Measurements from ENCODE around the gene SNX8. TPM values are rescaled to one million over a fixed set of nuclear protein-coding genes. Genes with fewer than 3 reads are reported as not detected.

Gene SNX8
- total RNA-seq, 2 experiments from 2014 or later: 31.7 to 36.8 TPM

DNA sequence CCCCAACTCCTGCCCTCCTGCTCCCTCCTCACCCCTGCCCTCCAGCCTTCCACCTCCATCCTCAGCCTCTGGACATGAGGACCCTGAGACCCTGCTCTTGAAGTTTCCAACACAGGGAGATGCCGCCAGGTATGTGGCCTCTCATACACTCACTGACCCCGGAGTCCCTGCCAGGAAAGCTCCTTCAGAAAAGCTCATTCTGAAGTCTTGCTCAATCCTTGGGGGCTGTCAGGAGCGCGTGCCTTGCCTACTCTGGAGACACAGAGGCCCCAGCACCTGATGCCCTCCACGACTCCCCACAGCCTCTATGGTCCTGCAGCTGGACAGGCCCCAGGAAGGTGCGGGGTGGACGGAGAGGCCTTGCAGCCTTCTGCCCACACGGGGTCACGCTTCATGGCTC is 61.2 kb downstream of the SNX8 start:
- intact Hi-C loops (cut with micrococcal nuclease): no loop called here
- no peaks in the 10 kb centered on the region for H3K27me3 Mint-ChIP-seq
- H3K27ac Mint-ChIP-seq: no peak overlapping the region
- H3K4me1 Mint-ChIP-seq (ENCODE audit: low read depth): peaks cover 25% of the 10 kb centered on the region
- TF ChIP-seq, protein P1, sequence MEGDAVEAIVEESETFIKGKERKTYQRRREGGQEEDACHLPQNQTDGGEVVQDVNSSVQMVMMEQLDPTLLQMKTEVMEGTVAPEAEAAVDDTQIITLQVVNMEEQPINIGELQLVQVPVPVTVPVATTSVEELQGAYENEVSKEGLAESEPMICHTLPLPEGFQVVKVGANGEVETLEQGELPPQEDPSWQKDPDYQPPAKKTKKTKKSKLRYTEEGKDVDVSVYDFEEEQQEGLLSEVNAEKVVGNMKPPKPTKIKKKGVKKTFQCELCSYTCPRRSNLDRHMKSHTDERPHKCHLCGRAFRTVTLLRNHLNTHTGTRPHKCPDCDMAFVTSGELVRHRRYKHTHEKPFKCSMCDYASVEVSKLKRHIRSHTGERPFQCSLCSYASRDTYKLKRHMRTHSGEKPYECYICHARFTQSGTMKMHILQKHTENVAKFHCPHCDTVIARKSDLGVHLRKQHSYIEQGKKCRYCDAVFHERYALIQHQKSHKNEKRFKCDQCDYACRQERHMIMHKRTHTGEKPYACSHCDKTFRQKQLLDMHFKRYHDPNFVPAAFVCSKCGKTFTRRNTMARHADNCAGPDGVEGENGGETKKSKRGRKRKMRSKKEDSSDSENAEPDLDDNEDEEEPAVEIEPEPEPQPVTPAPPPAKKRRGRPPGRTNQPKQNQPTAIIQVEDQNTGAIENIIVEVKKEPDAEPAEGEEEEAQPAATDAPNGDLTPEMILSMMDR (IDR thresholded peaks at IDR 0.05): no peak
- DNase-seq (no peak), ATAC-seq (no peak)
- POLR2A ChIA-PET: interaction anchor here (1.8 kb wide), 1 partner anchor 8 kb away, joined by 4 read pairs; no protein-coding TSS in a partner anchor
- H3K36me3 Mint-ChIP-seq (ENCODE audit: low read depth): peaks cover 16% of the 10 kb centered on the region
- no peak overlapping the region for H3K4me3 Mint-ChIP-seq
- no peaks in the 10 kb centered on the region for H3K9me3 Mint-ChIP-seq
- CTCF ChIA-PET: no interaction called here

DNA sequence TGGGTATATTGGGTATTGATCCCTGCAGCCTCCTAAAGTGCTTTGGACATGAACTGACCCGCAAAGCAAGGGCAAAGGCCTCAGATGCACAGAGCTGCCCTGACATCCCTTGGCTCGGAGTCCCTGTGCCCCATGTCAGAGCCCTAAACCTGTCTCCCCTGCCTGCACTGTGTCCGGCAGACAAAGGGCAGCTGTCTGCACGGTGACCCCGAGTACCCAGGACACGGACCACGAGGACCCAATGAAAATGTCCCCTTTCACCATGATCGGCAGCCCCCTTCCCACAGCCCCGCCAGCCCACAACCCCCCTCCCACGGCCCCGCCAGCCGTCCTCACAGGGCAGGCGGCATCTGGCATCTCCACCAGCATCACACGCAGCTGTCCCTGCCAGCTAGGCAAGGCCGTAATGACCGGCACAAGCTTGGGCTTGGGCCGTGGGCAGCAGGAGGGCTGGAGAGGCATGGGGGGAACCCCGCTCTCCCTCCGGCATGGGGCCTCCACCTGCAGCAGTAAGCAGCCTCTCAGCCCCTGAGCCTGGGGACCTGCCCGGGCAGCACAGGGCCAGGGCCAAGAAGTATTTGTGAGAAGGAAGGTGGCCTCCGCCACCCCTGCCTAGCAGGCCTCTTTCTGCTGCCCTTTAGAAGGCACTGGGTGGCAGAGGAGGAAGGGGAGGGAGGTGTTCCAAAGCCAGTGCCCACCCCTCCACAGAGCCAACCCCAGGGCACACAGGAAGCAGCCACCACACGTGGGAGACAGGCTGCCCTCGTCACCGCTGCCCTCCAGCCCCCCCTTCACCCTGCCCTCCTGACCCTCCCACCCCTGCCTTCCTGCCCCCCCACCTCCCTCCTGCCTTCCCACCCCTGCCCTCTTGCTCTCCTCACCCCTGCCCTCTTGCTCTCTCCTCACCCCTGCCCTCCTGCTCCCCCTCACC is 62.1 kb downstream of the SNX8 start:
- H3K9me3 Mint-ChIP-seq: no peaks in the 10 kb centered on the region
- ATAC-seq (peak; percentile 73), DNase-seq (peak; percentile 55)
- H3K27me3 Mint-ChIP-seq: no peaks in the 10 kb centered on the region
- H3K27ac Mint-ChIP-seq: peak overlapping the region; percentile 34
- ChIA-PET POLR2A (interaction anchor here (0.7 to 1.3 kb wide), 2 partner anchors 10 to 102 kb away, joined by 4 read pairs; partner anchors contain the start of genes EIF3B, MRM2 and NUDT1), CTCF (no interaction called here)
- H3K36me3 Mint-ChIP-seq (ENCODE audit: low read depth): peaks cover 16% of the 10 kb centered on the region
- H3K4me3 Mint-ChIP-seq: no peak overlapping the region
- intact Hi-C loops (cut with micrococcal nuclease): no loop called here
- H3K4me1 Mint-ChIP-seq (ENCODE audit: low read depth): peaks cover 25% of the 10 kb centered on the region
- TF ChIP-seq, protein P1 (IDR thresholded peaks at IDR 0.05): no peak

DNA sequence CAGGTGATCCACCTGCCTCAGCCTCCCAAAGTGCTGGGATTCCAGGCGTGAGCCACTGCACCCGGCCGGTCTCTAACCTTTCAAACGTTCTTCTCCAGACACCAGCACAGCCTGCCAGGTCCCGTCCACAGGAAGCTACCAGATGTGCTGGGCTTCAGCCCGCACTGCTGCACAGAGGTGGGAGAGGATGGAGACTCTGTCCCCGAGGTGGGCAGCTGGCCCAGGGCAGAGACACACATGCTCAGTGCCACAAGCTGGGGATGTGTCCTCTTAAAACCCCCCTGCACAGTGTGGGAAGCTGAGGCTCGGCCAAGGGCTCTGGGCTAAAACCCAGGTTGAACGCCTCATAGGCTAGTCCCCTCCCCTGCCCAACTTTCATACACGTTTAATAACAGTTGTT is 62.9 kb downstream of the SNX8 start:
- CTCF ChIA-PET: no interaction called here
- intact Hi-C loops (cut with micrococcal nuclease): no loop called here
- DNase-seq: no peak
- TF ChIP-seq, protein P1 (IDR thresholded peaks at IDR 0.05): no peak
- POLR2A ChIA-PET: interaction anchor here (0.7 to 1.3 kb wide), 2 partner anchors 9 to 103 kb away, joined by 4 read pairs; partner anchors contain the start of genes EIF3B, MRM2 and NUDT1
- no peaks in the 10 kb centered on the region for H3K9me3 Mint-ChIP-seq
- peaks cover 25% of the 10 kb centered on the region for H3K4me1 Mint-ChIP-seq (ENCODE audit: low read depth)
- H3K27ac Mint-ChIP-seq: no peak overlapping the region
- H3K4me3 Mint-ChIP-seq: no peak overlapping the region
- no peaks in the 10 kb centered on the region for H3K27me3 Mint-ChIP-seq
- H3K36me3 Mint-ChIP-seq (ENCODE audit: low read depth): peaks cover 16% of the 10 kb centered on the region
- no peak for ATAC-seq

DNA sequence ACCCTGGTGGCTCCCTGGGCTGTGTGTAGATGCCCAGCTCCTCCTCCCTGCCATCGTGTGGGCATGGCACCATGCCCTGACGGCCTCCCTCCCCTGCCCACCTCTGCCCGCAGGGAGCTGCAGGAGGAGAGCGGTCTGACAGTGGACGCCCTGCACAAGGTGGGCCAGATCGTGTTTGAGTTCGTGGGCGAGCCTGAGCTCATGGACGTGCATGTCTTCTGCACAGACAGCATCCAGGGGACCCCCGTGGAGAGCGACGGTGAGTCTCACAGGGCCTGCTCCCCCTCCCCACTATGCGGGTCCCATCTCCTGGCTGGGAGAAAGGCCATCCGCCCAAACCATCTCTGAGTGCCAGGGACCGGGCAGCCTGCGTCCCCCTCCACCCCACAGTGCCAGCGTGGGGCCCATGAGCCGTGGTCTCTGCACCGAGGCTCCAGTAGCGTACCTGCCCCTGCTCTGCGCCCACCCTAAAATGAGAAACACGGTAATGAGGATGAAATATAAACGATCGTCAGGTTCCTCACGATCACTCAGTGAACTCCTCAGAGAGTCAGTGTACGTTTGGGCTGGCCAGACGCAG is 64.4 kb downstream of the SNX8 start:
- ATAC-seq (no peak), DNase-seq (no peak)
- intact Hi-C loops (cut with micrococcal nuclease): no loop called here
- Mint-ChIP-seq H3K36me3 (ENCODE audit: low read depth) (peaks cover 18% of the 10 kb centered on the region), H3K27ac (no peak overlapping the region), H3K27me3 (no peaks in the 10 kb centered on the region), H3K9me3 (no peaks in the 10 kb centered on the region), H3K4me1 (ENCODE audit: low read depth) (peaks cover 24% of the 10 kb centered on the region), H3K4me3 (no peak overlapping the region)
- ChIA-PET POLR2A (interaction anchor here (0.6 kb wide), 1 partner anchor 42 kb away, joined by 5 read pairs; no protein-coding TSS in a partner anchor), CTCF (interaction anchor here (2.9 kb wide), 1 partner anchor 98 kb away, joined by 13 read pairs; no protein-coding TSS in a partner anchor)
- TF ChIP-seq, protein P1 (IDR thresholded peaks at IDR 0.05): no peak

Measured in activated CD8-positive, alpha-beta T cell treated with anti-CD3 and anti-CD28 coated beads for 36 hours (primary cell).